Measurements from ENCODE around the gene SDK1. TPM values are rescaled to one million over a fixed set of nuclear protein-coding genes. Genes with fewer than 3 reads are reported as not detected.

Gene SDK1
- total and polyA plus RNA-seq, 10 of the 15 experiments (the other 5 are each of a cell fraction or from before 2014, with no cell fraction given): 0.14 to 0.33 TPM; not detected in 8

DNA sequence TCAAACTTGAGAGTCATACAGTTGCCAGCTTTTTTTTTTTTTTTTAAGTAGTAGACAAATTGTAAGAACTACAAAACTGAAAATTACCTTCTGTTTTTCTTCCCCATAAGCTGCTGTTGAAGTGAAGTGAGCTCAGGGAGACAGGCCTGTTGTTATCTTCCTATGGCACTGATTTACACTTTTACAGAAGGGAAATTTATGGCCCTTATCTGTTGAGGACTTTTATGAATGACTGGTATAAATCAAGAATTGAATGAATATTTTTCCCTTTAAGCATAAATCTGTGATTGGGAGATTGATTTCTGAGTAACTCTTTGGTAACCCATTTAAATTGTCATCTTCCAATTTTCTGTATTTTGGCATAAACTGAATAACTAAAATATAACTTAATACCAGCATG is 124.0 kb downstream of the SDK1 start:
- RAD21 ChIA-PET (ENCODE audit: unreplicated experiment): no interaction called here

More for the DNA sequence above, 124.0 kb downstream of the SDK1 start:
- FAIRE-seq (no peak), ATAC-seq (no peak), DNase-seq (ENCODE audit: low read depth, low spot score) (no peak)
- Histone ChIP-seq H2AFZ (ENCODE audit: control insufficient read depth, low read depth, low read length) (no peak overlapping the region), H3K36me3 (ENCODE audit: control insufficient read depth in 2 of 2, insufficient read depth in 2 of 2, low read length in 1 of 2) (no peaks in the 10 kb centered on the region), H3K9ac (ENCODE audit: control insufficient read depth, insufficient read depth, low read length) (no peak overlapping the region), H3K4me1 (ENCODE audit: control insufficient read depth, insufficient read depth, low read length) (no peaks in the 10 kb centered on the region), H3K4me2 (ENCODE audit: control insufficient read depth, insufficient read depth) (no peak overlapping the region), H3K4me3 (no peak overlapping the region), H3K9me3 (replicated peaks; ENCODE audit: control insufficient read depth, insufficient read depth, low read length) (no peaks in the 10 kb centered on the region), H4K20me1 (ENCODE audit: control insufficient read depth, insufficient read depth) (no peaks in the 10 kb centered on the region), H3K79me2 (ENCODE audit: control insufficient read depth, insufficient read depth, low read length) (no peaks in the 10 kb centered on the region), H3K27ac (ENCODE audit: control insufficient read depth, insufficient read depth) (no peak overlapping the region), H3K27me3 (replicated peaks in 1 of 2; ENCODE audit: control insufficient read depth in 2 of 2, insufficient read depth in 2 of 2, low read length in 1 of 2) (no peaks in the 10 kb centered on the region)
- no TSS peak for BruUV-seq (replicated peaks)
- CTCF ChIA-PET: no interaction called here
- POLR2A ChIA-PET: no interaction called here
- intact Hi-C loops (cut with micrococcal nuclease; ENCODE audit: unreplicated experiment): no loop called here
- TF ChIP-seq RAD51 (IDR thresholded peaks at IDR 0.05) (no peak), IKZF2 (IDR thresholded peaks at IDR 0.05) (no peak), E2F8 (IDR thresholded peaks at IDR 0.05; ENCODE audit: low read depth, partially characterized antibody) (no peak), CHD4 (IDR thresholded peaks at IDR 0.05) (no peak), IRF3 (IDR thresholded peaks at IDR 0.05) (no peak), KAT2A (conservative IDR thresholded peaks at IDR 0.05; ENCODE audit: control insufficient read depth, low read depth, low read length) (no peak), CBX5 (IDR thresholded peaks at IDR 0.05; ENCODE audit: low read depth) (no peak), STAT1 (conservative IDR thresholded peaks at IDR 0.05) (no peak), TCF7 (IDR thresholded peaks at IDR 0.05; ENCODE audit: borderline replicate concordance) (no peak)
- TF ChIP-seq, protein P1, sequence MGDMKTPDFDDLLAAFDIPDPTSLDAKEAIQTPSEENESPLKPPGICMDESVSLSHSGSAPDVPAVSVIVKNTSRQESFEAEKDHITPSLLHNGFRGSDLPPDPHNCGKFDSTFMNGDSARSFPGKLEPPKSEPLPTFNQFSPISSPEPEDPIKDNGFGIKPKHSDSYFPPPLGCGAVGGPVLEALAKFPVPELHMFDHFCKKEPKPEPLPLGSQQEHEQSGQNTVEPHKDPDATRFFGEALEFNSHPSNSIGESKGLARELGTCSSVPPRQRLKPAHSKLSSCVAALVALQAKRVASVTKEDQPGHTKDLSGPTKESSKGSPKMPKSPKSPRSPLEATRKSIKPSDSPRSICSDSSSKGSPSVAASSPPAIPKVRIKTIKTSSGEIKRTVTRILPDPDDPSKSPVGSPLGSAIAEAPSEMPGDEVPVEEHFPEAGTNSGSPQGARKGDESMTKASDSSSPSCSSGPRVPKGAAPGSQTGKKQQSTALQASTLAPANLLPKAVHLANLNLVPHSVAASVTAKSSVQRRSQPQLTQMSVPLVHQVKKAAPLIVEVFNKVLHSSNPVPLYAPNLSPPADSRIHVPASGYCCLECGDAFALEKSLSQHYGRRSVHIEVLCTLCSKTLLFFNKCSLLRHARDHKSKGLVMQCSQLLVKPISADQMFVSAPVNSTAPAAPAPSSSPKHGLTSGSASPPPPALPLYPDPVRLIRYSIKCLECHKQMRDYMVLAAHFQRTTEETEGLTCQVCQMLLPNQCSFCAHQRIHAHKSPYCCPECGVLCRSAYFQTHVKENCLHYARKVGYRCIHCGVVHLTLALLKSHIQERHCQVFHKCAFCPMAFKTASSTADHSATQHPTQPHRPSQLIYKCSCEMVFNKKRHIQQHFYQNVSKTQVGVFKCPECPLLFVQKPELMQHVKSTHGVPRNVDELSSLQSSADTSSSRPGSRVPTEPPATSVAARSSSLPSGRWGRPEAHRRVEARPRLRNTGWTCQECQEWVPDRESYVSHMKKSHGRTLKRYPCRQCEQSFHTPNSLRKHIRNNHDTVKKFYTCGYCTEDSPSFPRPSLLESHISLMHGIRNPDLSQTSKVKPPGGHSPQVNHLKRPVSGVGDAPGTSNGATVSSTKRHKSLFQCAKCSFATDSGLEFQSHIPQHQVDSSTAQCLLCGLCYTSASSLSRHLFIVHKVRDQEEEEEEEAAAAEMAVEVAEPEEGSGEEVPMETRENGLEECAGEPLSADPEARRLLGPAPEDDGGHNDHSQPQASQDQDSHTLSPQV (IDR thresholded peaks at IDR 0.05): no peak
- in situ Hi-C loops (cut with MboI): no loop called here
- SMC1A ChIA-PET (ENCODE audit: uncharacterized antibody, unreplicated experiment): no interaction called here

Measured in GM12878 (cell line).